ENCODE measurements around the gene FICD.

- TF ChIP-seq ARNT (IDR thresholded peaks at IDR 0.05) (no peak), ZNF384 (IDR thresholded peaks at IDR 0.05) (no peak), CTBP1 (IDR thresholded peaks at IDR 0.05; ENCODE audit: borderline replicate concordance) (no peak), SP1 (IDR thresholded peaks at IDR 0.05) (no peak), FOXA1 (IDR thresholded peaks at IDR 0.05) (no peak), TARDBP (IDR thresholded peaks at IDR 0.05) (no peak), NFRKB (IDR thresholded peaks at IDR 0.05) (no peak), HDGF (IDR thresholded peaks at IDR 0.05; ENCODE audit: borderline replicate concordance) (no peak), PKNOX1 (IDR thresholded peaks at IDR 0.05) (peak; percentile 99)
These were observed at the start of gene FICD for GRCh38 chr12:108514973-108515814.
